Adrenal gland (tissue), 12 donors: ENCODE data around the gene IMPDH2. TPM values are rescaled to one million over a fixed set of nuclear protein-coding genes. Genes with fewer than 3 reads are reported as not detected.
A peak's percentile ranks its signal among the peaks of the same experiment; 100 is the strongest.

Source experiments
- DNase-seq, 7 donors: peaks; one replicate each; pipeline ENCODE4 v3.0.0-alpha.2; 2019 to 2020
- H3K27ac ChIP-seq, 5 donors: fragments of 200-600 bp; sonication (generic) in 4 of 5; 1 replicate in 3 of 5; 2 replicates in 2 of 5; pipeline versions ENCODE4 v1.5.1 to v1.8.0; 2016 to 2020; ENCODE audit warnings: mild to moderate bottlenecking in 1 of 5
- H3K27me3 ChIP-seq: fragments of 200-600 bp; 2 replicates; pipeline ENCODE4 v1.8.0; 2021
- H3K36me3 ChIP-seq, 2 donors: fragments of 200-600 bp; replicated peaks in 1 of 2; 1 replicate in 1 of 2; 2 replicates in 1 of 2; pipeline versions ENCODE4 v1.5.1 to v1.8.0; 2018 to 2022
- H3K4me1 ChIP-seq, 2 donors: fragments of 200-600 bp; replicated peaks in 1 of 2; 1 replicate in 1 of 2; 2 replicates in 1 of 2; pipeline versions ENCODE4 v1.5.1 to v1.8.0; 2018 to 2021
- H3K4me3 ChIP-seq, 4 donors: fragments of 200-600 bp; sonication (generic) in 3 of 4; one replicate each; pipeline ENCODE4 v1.5.1; 2016 to 2018
- H3K9me3 ChIP-seq, 3 donors: fragments of 200-600 bp; sonication (generic) in 1 of 3; replicated peaks in 1 of 3; 1 replicate in 2 of 3; 2 replicates in 1 of 3; pipeline versions ENCODE4 v1.5.1 to v1.8.0; 2016 to 2021
- CTCF ChIP-seq, 6 experiments: fragments of 450-650 bp in 4 of 6; fragments of 200-600 bp in 2 of 6; sonication (generic) in 1 of 6; IDR thresholded peaks; 1 replicate in 5 of 6; 2 replicates in 1 of 6; pipeline versions ENCODE4 v1.5.1 to v1.8.0; 2016 to 2021; ENCODE audit warnings: antibody characterized with exemption in 6 of 6, mild to moderate bottlenecking in 2 of 6, moderate library complexity in 1 of 6
- POLR2A ChIP-seq, 2 donors: fragments of 450-650 bp; IDR thresholded peaks; one replicate each; pipeline ENCODE4 v1.6.1; 2017; ENCODE audit warnings: antibody characterized with exemption in 2 of 2, mild to moderate bottlenecking in 2 of 2, moderate library complexity in 1 of 2
- WGBS, 4 donors: extraction: QIAGEN DNeasy Blood & Tissue Kit in 2 of 4; methylation state at CpG; one replicate each; pipeline versions ENCODE4 v1.1.5 to v1.1.7; 2013 to 2017; 5-methylcytosine and 5-hydroxymethylcytosine counted together
- intact Hi-C, 2 donors: fragments of 100-400 bp; cut with DNase I; formaldehyde crosslinking; loops; one replicate each; pipeline versions ENCODE4 v1.14.1 to v1.15.0; 2022 to 2023
- polyA plus RNA-seq, 3 donors: library from polyadenylated mRNA; stranded (reverse); fragments of 200-250 nt in 2 of 3; fragments of 350-450 nt in 1 of 3; fragmentation: Illumina TruSeq in 1 of 3; extraction: RNeasy Lipid Tissue Mini Kit (QIAGEN cat#74804) in 1 of 3; gene quantifications; one replicate each; pipeline ENCODE4 v1.2.3, GENCODE V29; 2013 to 2014
- total RNA-seq, 9 donors: library from RNA; depleted of rRNA in 4 of 9; stranded (reverse); fragments of >200 nt in 4 of 9; fragments of 120-200 nt in 1 of 9; fragmentation: NEBNext Ultra II Directional in 1 of 9; extraction: Animal tissue kit (Norgen Biotek cat#: 25700) in 1 of 9; gene quantifications; one replicate each; pipeline versions ENCODE4 v1.1.0 to v1.2.4, GENCODE V29; 2013 to 2023
- donor health status: healthy with polysubstance abuse.
- donor health status: Bipolar disorder and iron deficiency.
- donor health status: DM: yes; HTN: yes; CAD: no.
- donor health status: DM: no; HTN: no; CAD: no.
- donor health status: DM: no; HTN: no; CAD: no.
- donor health status: DM: yes; HTN: yes; CAD: no.

The IMPDH2 gene
- total and polyA plus RNA-seq, 12 donors = 113 to 225 (median 141) TPM

DNA sequence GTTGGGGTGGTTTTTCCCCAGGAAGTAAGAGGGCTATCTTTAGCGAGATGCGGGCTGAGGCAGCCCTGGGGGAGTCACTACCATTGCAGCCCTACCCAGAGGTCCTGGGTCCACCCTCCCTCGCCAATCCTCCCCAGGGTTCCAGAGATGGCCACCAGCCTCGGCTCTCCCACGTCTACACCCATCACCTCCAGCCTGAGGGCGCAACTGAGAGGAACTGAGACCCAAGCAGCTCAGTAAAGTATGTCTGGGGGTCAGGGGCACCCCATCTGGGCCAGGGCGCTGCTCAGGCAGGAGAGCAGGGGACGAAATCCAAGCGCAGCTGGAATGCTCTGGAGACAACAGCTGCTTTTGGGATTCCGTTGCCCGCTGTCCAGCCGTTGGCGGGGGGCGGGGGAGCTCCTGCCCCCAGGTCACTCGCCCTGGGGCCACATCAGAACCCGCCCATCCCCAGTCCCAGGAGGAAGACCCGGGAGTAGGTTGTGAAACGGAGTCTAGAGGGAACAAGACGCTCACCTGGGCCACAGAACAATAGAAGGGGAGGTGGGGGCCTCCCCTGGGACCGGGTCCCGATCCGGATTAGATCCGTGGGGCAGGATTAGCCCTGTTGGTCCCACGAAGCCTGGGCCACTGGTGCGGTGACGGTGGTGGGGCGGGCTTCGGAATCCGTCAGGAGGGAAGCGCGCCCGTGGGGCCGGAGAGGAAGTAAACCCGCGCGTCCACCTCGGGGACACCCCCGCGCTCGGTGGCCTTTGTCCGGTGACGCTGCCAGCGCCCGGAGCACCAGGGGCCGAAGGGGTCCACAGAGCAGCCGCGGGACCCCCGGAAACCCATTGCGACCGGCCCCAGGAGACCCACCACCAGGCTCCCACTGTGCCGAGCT is 8.6 kb downstream of the IMPDH2 start:
- Histone ChIP-seq H3K27me3 (no peaks in the 10 kb centered on the region), H3K27ac (peak overlapping the region; percentile 98 to 100 (median 99)), H3K36me3 (peaks cover 0 to 39% of the 10 kb centered on the region in 2 donors), H3K4me3 (peak overlapping the region; percentile 31 to 91 (median 66)), H3K4me1 (peaks cover 22 to 44% of the 10 kb centered on the region in 2 donors), H3K9me3 (no peaks in the 10 kb centered on the region)
- WGBS, 4 donors = 3 to 13% (median 4%) methylated on average over 15 to 51 of the region's 51 CpGs
- TF ChIP-seq POLR2A (IDR thresholded peaks at IDR 0.05) = no peak
- no peak for TF ChIP-seq CTCF (IDR thresholded peaks at IDR 0.05)
- peak; percentile 54 to 80 (median 72) for DNase-seq
- intact Hi-C loops = loop anchor here in 1 of 2 donors (10.0 kb wide), 1 partner anchor 1024 kb away; no protein-coding TSS in a partner anchor

DNA sequence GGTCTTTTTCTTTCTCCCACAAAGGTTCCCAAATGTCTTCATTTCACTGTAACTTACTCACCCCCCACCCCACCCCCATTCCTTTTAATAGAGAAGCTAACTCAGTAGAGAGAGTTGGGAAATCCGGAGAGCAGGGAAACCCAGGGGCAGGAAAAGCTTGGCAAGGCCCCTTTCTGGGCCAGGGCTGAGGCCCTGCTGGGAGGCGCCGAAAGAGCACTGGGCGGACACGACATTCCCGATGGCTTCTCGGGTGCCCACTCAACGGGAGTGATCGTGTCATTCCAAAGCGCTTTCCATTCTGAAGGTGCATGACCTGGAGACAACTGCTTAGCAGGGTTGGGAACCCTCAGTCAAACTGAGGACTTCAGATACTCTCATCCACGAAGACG is 9.3 kb downstream of the IMPDH2 start:
- Histone ChIP-seq H3K27me3 (no peaks in the 10 kb centered on the region), H3K4me1 (peaks cover 22 to 44% of the 10 kb centered on the region in 2 donors), H3K4me3 (peak overlapping the region in 1 of 4 donors; percentile 91), H3K27ac (peak overlapping the region in 4 of 5 donors; percentile 98 to 100 (median 100)), H3K36me3 (peaks cover 0 to 39% of the 10 kb centered on the region in 2 donors), H3K9me3 (no peaks in the 10 kb centered on the region)
- peak in 1 of 7 donors; percentile 25 for DNase-seq
- intact Hi-C loops = loop anchor here in 1 of 2 donors (10.0 kb wide), 1 partner anchor 1025 kb away; no protein-coding TSS in a partner anchor
- WGBS, 4 donors = 47 to 58% (median 54%) methylated on average over 11 to 12 of the region's 12 CpGs
- TF ChIP-seq CTCF (IDR thresholded peaks at IDR 0.05) (no peak), POLR2A (IDR thresholded peaks at IDR 0.05) (no peak)

DNA sequence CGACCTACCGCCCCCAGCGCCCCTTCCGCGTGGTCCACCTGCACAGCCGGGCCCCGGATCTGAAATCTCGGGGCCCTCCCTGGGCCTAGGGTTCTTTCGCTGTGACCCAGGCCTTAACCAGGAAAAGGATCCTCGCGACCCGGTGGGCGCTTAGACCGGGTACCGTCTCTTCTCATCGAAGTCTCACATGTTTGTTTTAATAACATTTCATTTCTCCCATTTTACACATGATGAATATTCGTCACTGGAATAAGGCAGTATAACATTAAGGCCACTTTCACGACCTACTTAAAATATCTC is 10.5 kb downstream of the IMPDH2 start:
- TF ChIP-seq CTCF (IDR thresholded peaks at IDR 0.05) = no peak
- TF ChIP-seq POLR2A (IDR thresholded peaks at IDR 0.05) = no peak
- no peak for DNase-seq
- Histone ChIP-seq H3K9me3 (no peaks in the 10 kb centered on the region), H3K27me3 (no peaks in the 10 kb centered on the region), H3K27ac (peak overlapping the region; percentile 7 to 79 (median 63)), H3K4me3 (peak overlapping the region; percentile 17 to 93 (median 64)), H3K36me3 (peaks cover 0 to 36% of the 10 kb centered on the region in 2 donors), H3K4me1 (peaks cover 22 to 44% of the 10 kb centered on the region in 2 donors)
- intact Hi-C loops = no loop called here
- WGBS, 4 donors = 2 to 4% (median 3%) methylated on average over 12 to 18 of the region's 18 CpGs

DNA sequence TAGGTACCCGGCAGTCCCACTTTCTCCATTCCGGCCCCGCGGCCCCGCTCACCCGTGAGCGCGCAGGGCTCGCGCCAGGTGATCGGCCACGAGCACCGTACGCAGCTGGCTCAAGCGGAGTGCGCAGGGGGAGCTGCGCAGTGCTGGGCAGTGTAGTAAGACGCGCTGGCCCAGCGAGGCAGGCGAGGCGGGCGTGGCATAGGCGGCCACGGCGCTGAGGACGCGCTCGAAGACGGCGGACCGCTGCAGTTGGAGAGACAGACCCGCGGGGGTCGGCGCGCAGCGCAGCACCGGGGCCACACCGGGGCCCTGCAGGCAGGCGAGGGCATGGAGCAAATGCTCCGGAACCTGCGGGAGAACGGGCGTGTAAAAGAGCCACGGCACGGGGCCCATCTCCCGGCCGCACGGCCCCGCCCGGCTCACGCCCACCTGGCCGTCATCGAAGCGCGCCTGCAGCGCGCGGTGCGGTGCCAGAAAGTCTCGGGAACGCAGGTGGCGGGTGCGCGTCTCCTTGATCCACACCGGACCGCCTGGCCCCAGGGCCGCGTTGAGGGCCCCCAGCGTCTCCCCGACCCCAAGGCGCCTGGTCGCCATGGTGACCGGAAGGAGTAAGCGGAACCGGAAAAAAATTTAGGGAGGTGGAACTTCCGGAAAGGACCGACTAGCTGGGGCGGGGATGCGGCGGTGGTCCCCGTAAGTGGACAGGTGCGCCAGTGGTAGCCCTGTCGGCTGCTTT is 11.1 kb downstream of the IMPDH2 start, which contains the start of gene DALRD3:
Gene DALRD3, minus strand, starts transcription at position 610 of the 736 bp plus-strand sequence. Its CDS starts 16 bp downstream, at position 594.
- TF ChIP-seq POLR2A (IDR thresholded peaks at IDR 0.05) (peak; percentile 14 to 56), CTCF (IDR thresholded peaks at IDR 0.05) (no peak)

More for the DNA sequence above, 11.1 kb downstream of the IMPDH2 start, which contains the start of gene DALRD3:
- Histone ChIP-seq H3K27me3 (no peaks in the 10 kb centered on the region), H3K36me3 (peaks cover 0 to 31% of the 10 kb centered on the region in 2 donors), H3K4me3 (peak within 1 kb of the TSS; percentile 17 to 93 (median 64)), H3K4me1 (peaks cover 22 to 40% of the 10 kb centered on the region in 2 donors), H3K9me3 (no peaks in the 10 kb centered on the region), H3K27ac (peak within 1 kb of the TSS; percentile 7 to 79 (median 63))
- WGBS, 4 donors = 0 to 1% (median 0%) methylated on average over 32 to 85 of the region's 85 CpGs
- intact Hi-C loops = no loop called here
- peak; percentile 58 to 80 (median 71) for DNase-seq
